Measurements from ENCODE around the gene C1GALT1.

DNA sequence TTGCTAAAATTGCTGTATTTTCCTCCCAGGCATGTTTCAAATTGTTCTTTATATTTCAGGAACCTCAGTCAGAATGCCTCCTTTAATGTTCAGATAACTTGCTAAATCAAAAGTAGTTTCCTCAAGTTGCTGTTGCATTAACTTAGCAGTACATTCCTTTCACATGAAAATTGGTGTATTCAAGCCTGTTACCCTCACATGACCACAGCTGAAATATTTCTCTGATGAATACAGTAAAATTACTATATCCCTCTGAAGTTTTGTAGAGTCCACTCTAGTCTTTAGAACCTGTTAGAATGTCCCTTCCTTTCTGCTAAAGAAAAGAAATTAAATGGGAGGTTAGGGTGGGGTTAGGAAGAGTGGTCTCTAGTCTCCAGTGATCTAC lies 24.5 kb upstream of the C1GALT1 start:
- TF ChIP-seq, protein P1, sequence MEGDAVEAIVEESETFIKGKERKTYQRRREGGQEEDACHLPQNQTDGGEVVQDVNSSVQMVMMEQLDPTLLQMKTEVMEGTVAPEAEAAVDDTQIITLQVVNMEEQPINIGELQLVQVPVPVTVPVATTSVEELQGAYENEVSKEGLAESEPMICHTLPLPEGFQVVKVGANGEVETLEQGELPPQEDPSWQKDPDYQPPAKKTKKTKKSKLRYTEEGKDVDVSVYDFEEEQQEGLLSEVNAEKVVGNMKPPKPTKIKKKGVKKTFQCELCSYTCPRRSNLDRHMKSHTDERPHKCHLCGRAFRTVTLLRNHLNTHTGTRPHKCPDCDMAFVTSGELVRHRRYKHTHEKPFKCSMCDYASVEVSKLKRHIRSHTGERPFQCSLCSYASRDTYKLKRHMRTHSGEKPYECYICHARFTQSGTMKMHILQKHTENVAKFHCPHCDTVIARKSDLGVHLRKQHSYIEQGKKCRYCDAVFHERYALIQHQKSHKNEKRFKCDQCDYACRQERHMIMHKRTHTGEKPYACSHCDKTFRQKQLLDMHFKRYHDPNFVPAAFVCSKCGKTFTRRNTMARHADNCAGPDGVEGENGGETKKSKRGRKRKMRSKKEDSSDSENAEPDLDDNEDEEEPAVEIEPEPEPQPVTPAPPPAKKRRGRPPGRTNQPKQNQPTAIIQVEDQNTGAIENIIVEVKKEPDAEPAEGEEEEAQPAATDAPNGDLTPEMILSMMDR (IDR thresholded peaks at IDR 0.05), result no peak
- TF ChIP-seq POLR2A (IDR thresholded peaks at IDR 0.05), result no peak
- TF ChIP-seq EP300 (IDR thresholded peaks at IDR 0.05), result no peak
